Kidney (tissue), 14 donors: Measurements from ENCODE around the gene NOP14. TPM values are rescaled to one million over a fixed set of nuclear protein-coding genes. Genes with fewer than 3 reads are reported as not detected.
A peak's percentile ranks its signal among the peaks of the same experiment; 100 is the strongest.
"Not testable (repeated sequence)": the region's sequence is repeated elsewhere in the genome, so short reads cannot be mapped to it uniquely, and the experiment has no call there.

Source experiments
- DNase-seq, 5 donors: peaks; one replicate each; pipeline ENCODE4 v3.0.0-alpha.2; 2013 to 2020
- FAIRE-seq: peaks from 2 replicates; lab custom pipeline; 2012; peaks lifted over from hg19 to GRCh38; lab: Jason Lieb, UNC
- H3K27ac ChIP-seq, 2 donors: one replicate each; pipeline ENCODE4 v1.7.0; 2013; ENCODE audit warnings: low read depth in 2 of 2, low read length in 2 of 2, inconsistent platforms in 1 of 2
- H3K27me3 ChIP-seq: one replicate; pipeline ENCODE4 v1.7.1; 2013; ENCODE audit warnings: low read length, inconsistent platforms; ENCODE audit not compliant: control insufficient read depth, insufficient read depth
- H3K36me3 ChIP-seq, 3 donors: one replicate each; pipeline versions ENCODE4 v1.7.0 to v1.7.1; 2013; ENCODE audit warnings: low read length in 3 of 3, control low read depth in 1 of 3, inconsistent platforms in 1 of 3; ENCODE audit not compliant: insufficient read depth in 3 of 3, control insufficient read depth in 2 of 3
- H3K4me1 ChIP-seq, 3 donors: one replicate each; pipeline versions ENCODE4 v1.7.0 to v1.7.1; 2013; ENCODE audit warnings: low read length in 3 of 3, inconsistent platforms in 1 of 3, low read depth in 1 of 3; ENCODE audit not compliant: control insufficient read depth in 2 of 3, insufficient read depth in 2 of 3
- H3K4me3 ChIP-seq, 3 donors: one replicate each; pipeline versions ENCODE4 v1.7.0 to v1.8.1; 2013; ENCODE audit warnings: low read length in 3 of 3, control low read depth in 1 of 3, inconsistent platforms in 1 of 3
- H3K9ac ChIP-seq, 3 donors: one replicate each; pipeline versions ENCODE4 v1.7.0 to v1.7.1; 2013; ENCODE audit warnings: low read length in 3 of 3, control low read depth in 1 of 3, inconsistent platforms in 1 of 3
- H3K9me3 ChIP-seq, 3 donors: one replicate each; pipeline versions ENCODE4 v1.7.0 to v1.7.1; 2013; ENCODE audit warnings: low read length in 3 of 3, control low read depth in 1 of 3, inconsistent platforms in 1 of 3; ENCODE audit not compliant: control insufficient read depth in 2 of 3, insufficient read depth in 1 of 3
- intact Hi-C: fragments of 100-400 bp; cut with DNase I; formaldehyde crosslinking; loops from one replicate; pipeline ENCODE4 v1.11.1; 2022
- polyA plus RNA-seq: library from polyadenylated mRNA; stranded (reverse); fragments of 350-450 nt; fragmentation: Illumina TruSeq; extraction: RNeasy Lipid Tissue Mini Kit (QIAGEN cat#74804); gene quantifications from one replicate; pipeline ENCODE4 v1.2.3, GENCODE V29; 2014; ENCODE audit warnings: low read depth, low replicate concordance; ENCODE audit not compliant: insufficient read depth
- total RNA-seq: library from RNA; stranded (reverse); fragmentation: NEBNext Ultra II Directional; extraction: Animal tissue kit (Norgen Biotek cat#: 25700); gene quantifications from one replicate; pipeline ENCODE4 v1.2.1, GENCODE V29; 2021
- TF ChIP-seq, protein P1 (sequence below): IDR thresholded peaks from 3 replicates; pipeline ENCODE4 v1.5.1; 2012; ENCODE audit warnings: mild to moderate bottlenecking, moderate library complexity, borderline replicate concordance; ENCODE audit not compliant: insufficient read depth; ENCODE audit errors: extremely low read depth
- donor health status: control.
- donor health status: control.
- donor health status: control.
- donor health status: control.
- donor health status: control.
- donor health status: DM: yes; HTN: yes; CAD: no.
- donor health status: Normal renal cell carcinoma (clear cell type).

NOP14 gene
- total and polyA plus RNA-seq, 2 donors from 2014 or later, result 15.1 to 22.0 TPM

DNA sequence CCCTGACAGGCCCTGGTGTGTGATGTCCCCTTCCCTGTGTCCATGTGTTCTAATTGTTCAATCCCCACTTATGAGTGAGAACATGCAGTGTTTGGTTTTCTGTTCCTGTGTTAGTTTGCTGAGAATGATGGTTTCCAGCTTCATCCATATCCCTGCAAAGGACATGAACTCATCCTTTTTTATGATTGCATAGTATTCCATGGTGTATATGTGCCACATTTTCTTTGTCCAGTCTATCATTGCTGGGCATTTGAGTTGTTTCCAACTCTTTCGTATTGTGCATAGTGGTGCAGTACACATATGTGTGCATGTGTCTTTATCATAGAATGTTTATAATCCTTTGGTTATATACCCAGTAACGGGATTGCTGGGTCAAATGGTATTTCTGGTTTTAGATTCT is 46.5 kb downstream of the NOP14 start:
- H3K27me3 ChIP-seq, H3K27ac ChIP-seq, H3K4me1 ChIP-seq, H3K9me3 ChIP-seq, H3K9ac ChIP-seq, FAIRE-seq, DNase-seq, intact Hi-C loops, H3K4me3 ChIP-seq: not testable (repeated sequence)
- peaks cover 4 to 19% (median 8%) of the 10 kb centered on the region in 3 donors for H3K36me3 ChIP-seq

GRCh38 chr4:2915789-2916188 is 47.4 kb downstream of the NOP14 start:
- H3K4me1 ChIP-seq, result peaks cover 0 to 2% (median 0%) of the 10 kb centered on the region in 3 donors
- no peak overlapping the region for H3K27ac ChIP-seq
- peaks cover 8 to 24% (median 14%) of the 10 kb centered on the region in 3 donors for H3K36me3 ChIP-seq
- DNase-seq (peak in 1 of 5 donors; percentile 11), FAIRE-seq (no peak)
- H3K9ac ChIP-seq, result no peak overlapping the region
- TF ChIP-seq, protein P1, sequence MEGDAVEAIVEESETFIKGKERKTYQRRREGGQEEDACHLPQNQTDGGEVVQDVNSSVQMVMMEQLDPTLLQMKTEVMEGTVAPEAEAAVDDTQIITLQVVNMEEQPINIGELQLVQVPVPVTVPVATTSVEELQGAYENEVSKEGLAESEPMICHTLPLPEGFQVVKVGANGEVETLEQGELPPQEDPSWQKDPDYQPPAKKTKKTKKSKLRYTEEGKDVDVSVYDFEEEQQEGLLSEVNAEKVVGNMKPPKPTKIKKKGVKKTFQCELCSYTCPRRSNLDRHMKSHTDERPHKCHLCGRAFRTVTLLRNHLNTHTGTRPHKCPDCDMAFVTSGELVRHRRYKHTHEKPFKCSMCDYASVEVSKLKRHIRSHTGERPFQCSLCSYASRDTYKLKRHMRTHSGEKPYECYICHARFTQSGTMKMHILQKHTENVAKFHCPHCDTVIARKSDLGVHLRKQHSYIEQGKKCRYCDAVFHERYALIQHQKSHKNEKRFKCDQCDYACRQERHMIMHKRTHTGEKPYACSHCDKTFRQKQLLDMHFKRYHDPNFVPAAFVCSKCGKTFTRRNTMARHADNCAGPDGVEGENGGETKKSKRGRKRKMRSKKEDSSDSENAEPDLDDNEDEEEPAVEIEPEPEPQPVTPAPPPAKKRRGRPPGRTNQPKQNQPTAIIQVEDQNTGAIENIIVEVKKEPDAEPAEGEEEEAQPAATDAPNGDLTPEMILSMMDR, result no peak
- no peak overlapping the region for H3K4me3 ChIP-seq
- intact Hi-C loops, result no loop called here
- H3K27me3 ChIP-seq, result no peaks in the 10 kb centered on the region
- no peaks in the 10 kb centered on the region for H3K9me3 ChIP-seq

DNA sequence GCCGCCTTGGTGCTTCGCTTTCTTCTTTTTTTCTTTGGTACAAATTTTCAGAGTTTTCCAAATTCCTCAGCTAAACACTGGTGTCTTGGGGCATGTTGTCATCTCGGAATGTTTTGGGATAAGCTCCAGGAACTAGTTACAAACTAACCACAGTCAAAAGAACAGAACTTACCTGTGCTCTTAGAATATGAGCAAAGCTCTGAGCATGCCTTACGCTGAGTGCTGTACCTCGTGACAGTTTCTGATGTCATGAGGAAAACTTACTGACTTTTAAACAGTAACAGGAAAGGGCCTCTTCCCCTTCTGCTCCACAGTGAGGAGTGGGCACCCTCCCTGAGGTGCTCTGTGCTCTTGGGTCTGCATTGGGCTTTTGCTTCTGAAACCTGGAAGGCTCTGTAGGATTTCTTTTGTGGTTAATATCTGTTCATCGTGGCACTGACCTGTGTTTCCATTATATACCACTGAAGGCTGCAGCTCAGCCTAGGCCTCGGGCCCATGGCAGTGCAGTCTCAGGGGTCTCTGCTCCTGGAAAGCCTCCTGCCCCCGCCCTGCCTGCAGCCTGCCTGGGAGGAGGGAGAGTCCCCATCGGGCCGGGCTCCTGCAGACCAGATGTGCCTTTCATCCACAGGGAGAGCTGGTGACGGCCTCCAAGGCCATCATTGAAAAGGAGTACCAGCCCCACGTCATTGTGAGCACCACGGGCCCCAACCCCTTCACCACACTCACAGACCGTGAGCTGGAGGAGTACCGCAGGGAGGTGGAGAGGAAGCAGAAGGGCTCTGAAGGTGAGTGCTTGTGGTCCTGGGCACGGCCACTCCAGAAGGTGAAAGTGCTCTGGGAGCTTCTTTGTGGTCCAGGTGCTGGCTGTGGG is 48.7 kb downstream of the NOP14 start:
- peaks cover 8 to 31% (median 24%) of the 10 kb centered on the region in 3 donors for H3K36me3 ChIP-seq
- TF ChIP-seq, protein P1, result no peak
- H3K27me3 ChIP-seq, result no peaks in the 10 kb centered on the region
- H3K4me3 ChIP-seq, result no peak overlapping the region
- H3K4me1 ChIP-seq, result peaks cover 0 to 2% (median 0%) of the 10 kb centered on the region in 3 donors
- peak overlapping the region; percentile 59 to 65 for H3K27ac ChIP-seq
- H3K9ac ChIP-seq, result no peak overlapping the region
- no peaks in the 10 kb centered on the region for H3K9me3 ChIP-seq
- intact Hi-C loops, result no loop called here
- peak in 1 of 5 donors; percentile 54 for DNase-seq
- FAIRE-seq, result no peak

DNA sequence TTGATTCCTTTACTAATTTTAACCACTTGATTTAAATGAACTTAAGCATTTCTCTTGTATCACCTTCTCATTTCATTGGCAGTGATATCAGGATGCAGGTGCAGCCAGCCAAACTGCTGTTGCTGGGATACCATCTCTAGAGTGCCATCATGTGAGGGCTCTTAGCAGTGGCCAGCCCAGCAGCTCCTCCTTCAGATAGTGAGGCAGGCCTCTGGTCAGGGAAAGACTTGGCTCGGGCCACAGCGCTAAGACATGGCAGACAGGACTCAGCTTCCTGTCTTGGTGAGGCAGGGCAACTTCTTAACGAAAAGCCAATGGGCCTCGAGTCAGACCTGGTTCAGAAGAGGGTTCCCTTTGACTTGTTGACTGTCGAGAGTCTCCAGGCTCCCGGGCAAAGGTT is 50.0 kb downstream of the NOP14 start:
- H3K9me3 ChIP-seq, result no peaks in the 10 kb centered on the region
- H3K36me3 ChIP-seq, result peaks cover 13 to 42% (median 34%) of the 10 kb centered on the region in 3 donors
- no peak overlapping the region for H3K9ac ChIP-seq
- peak overlapping the region in 1 of 2 donors; percentile 47 for H3K27ac ChIP-seq
- DNase-seq, result peak in 1 of 5 donors; percentile 28
- no peak overlapping the region for H3K4me3 ChIP-seq
- H3K4me1 ChIP-seq, result peaks cover 0 to 2% (median 0%) of the 10 kb centered on the region in 3 donors
- H3K27me3 ChIP-seq, result no peaks in the 10 kb centered on the region
- intact Hi-C loops, result no loop called here
- TF ChIP-seq, protein P1, result no peak
- FAIRE-seq, result no peak
